Measurements from ENCODE around the gene AGTRAP. TPM values are rescaled to one million over a fixed set of nuclear protein-coding genes. Genes with fewer than 3 reads are reported as not detected.

The AGTRAP gene
- polyA plus RNA-seq, 3 donors = 420 to 938 (median 842) TPM

DNA sequence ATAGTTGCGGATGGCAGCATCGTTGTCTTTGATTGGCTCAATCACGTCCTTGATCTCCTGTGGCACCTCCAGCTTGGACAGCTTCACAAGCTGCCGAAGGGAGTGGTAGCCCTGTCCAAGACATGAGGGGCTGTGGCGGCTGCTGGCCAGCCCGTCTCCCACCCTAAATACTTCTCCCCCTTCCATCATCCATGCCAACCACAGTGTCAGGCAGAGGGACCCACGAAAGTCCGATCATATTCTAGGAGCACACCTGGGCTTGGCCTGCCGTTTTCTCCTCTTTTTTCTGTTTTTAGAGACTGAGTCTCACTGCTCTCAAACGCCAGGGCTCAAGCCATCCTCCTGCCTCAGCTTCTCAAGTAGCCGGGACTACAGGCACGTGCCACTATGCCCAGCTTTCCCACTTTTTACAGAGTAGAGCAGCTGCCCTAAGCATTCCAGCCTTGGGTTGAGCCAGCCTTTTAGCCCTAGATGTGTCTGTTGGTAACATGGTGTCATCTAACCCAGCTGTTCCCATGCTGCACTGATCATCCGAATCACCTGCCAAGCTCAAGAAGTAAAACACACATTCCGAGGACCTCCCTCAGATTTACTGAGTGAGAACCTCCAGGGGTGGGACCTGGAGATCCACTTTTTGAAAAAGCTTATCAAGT is 59.4 kb downstream of the AGTRAP start:
- intact Hi-C loops (cut with micrococcal nuclease) = loop anchor here in 1 of 2 donors (10.0 kb wide), 1 partner anchor 61 kb away; the partner anchor contains the start of gene AGTRAP
- peak overlapping the region in 4 of 7 donors; percentile 20 to 63 (median 48) for H3K27ac Mint-ChIP-seq
- H3K9me3 ChIP-seq (replicated peaks in 1 of 2; ENCODE audit: control insufficient read depth in 1 of 2, insufficient read depth in 1 of 2, low read length in 2 of 2) = no peaks in the 10 kb centered on the region
- no peak overlapping the region for H3K9ac ChIP-seq (ENCODE audit: insufficient read depth, low read length, poor library complexity, severe bottlenecking)
- TF ChIP-seq, protein P1, sequence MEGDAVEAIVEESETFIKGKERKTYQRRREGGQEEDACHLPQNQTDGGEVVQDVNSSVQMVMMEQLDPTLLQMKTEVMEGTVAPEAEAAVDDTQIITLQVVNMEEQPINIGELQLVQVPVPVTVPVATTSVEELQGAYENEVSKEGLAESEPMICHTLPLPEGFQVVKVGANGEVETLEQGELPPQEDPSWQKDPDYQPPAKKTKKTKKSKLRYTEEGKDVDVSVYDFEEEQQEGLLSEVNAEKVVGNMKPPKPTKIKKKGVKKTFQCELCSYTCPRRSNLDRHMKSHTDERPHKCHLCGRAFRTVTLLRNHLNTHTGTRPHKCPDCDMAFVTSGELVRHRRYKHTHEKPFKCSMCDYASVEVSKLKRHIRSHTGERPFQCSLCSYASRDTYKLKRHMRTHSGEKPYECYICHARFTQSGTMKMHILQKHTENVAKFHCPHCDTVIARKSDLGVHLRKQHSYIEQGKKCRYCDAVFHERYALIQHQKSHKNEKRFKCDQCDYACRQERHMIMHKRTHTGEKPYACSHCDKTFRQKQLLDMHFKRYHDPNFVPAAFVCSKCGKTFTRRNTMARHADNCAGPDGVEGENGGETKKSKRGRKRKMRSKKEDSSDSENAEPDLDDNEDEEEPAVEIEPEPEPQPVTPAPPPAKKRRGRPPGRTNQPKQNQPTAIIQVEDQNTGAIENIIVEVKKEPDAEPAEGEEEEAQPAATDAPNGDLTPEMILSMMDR (IDR thresholded peaks at IDR 0.05) = no peak
- no peaks in the 10 kb centered on the region for H3K27me3 ChIP-seq (ENCODE audit: control insufficient read depth in 2 of 2, insufficient read depth in 2 of 2, low read length in 2 of 2)
- H3K79me2 ChIP-seq (ENCODE audit: insufficient read depth, low read length) = peaks cover under 1% of the 10 kb centered on the region
- peaks cover 22 to 24% of the 10 kb centered on the region in 2 donors for H3K4me1 ChIP-seq (ENCODE audit: control insufficient read depth in 1 of 2, insufficient read depth in 2 of 2, low read length in 2 of 2)
- 93% methylated on average over 11 of the region's 14 CpGs for WGBS (ENCODE audit: insufficient coverage)
- H2AFZ ChIP-seq (ENCODE audit: insufficient read depth, low read depth, low read length, poor library complexity, severe bottlenecking) = no peak overlapping the region
- peaks cover 8% of the 10 kb centered on the region for H4K20me1 ChIP-seq (ENCODE audit: insufficient read depth, low read length)
- H3K4me2 ChIP-seq (replicated peaks; ENCODE audit: extremely low read depth, low read length, poor library complexity, severe bottlenecking) = no peak overlapping the region
- peaks cover 0 to 2% (median 0%) of the 10 kb centered on the region in 3 donors for H3K27me3 Mint-ChIP-seq (ENCODE audit: low read depth in 3 of 3)
- H3K4me3 ChIP-seq (replicated peaks in 1 of 3; ENCODE audit: low read depth in 2 of 3, low read length in 3 of 3) = no peak overlapping the region
- peaks cover 25% of the 10 kb centered on the region for H3K4me1 Mint-ChIP-seq
- peaks cover 78 to 95% of the 10 kb centered on the region in 2 donors for H3K36me3 Mint-ChIP-seq
- no peak overlapping the region for H3K4me3 Mint-ChIP-seq
- H3K27ac ChIP-seq (ENCODE audit: low read depth in 1 of 2, low read length in 2 of 2) = no peak overlapping the region
- H3K36me3 ChIP-seq (replicated peaks in 1 of 2; ENCODE audit: control insufficient read depth in 1 of 2, insufficient read depth in 2 of 2, low read length in 2 of 2) = peaks cover 67 to 88% of the 10 kb centered on the region in 2 donors
- DNase-seq = no peak
- H3K9me3 Mint-ChIP-seq = no peaks in the 10 kb centered on the region

GRCh38 chr1:11796036-11796828 is 60.3 kb downstream of the AGTRAP start:
- Histone ChIP-seq H3K4me1 (ENCODE audit: control insufficient read depth in 1 of 2, insufficient read depth in 2 of 2, low read length in 2 of 2) (peaks cover 14 to 18% of the 10 kb centered on the region in 2 donors), H3K4me2 (replicated peaks; ENCODE audit: extremely low read depth, low read length, poor library complexity, severe bottlenecking) (no peak overlapping the region), H3K27me3 (ENCODE audit: control insufficient read depth in 2 of 2, insufficient read depth in 2 of 2, low read length in 2 of 2) (no peaks in the 10 kb centered on the region), H4K20me1 (ENCODE audit: insufficient read depth, low read length) (peaks cover 16% of the 10 kb centered on the region), H3K36me3 (replicated peaks in 1 of 2; ENCODE audit: control insufficient read depth in 1 of 2, insufficient read depth in 2 of 2, low read length in 2 of 2) (peaks cover 74 to 94% of the 10 kb centered on the region in 2 donors), H3K79me2 (ENCODE audit: insufficient read depth, low read length) (peaks cover 9% of the 10 kb centered on the region), H3K9me3 (replicated peaks in 1 of 2; ENCODE audit: control insufficient read depth in 1 of 2, insufficient read depth in 1 of 2, low read length in 2 of 2) (no peaks in the 10 kb centered on the region), H3K27ac (ENCODE audit: low read depth in 1 of 2, low read length in 2 of 2) (peak overlapping the region in 1 of 2 donors; percentile 51), H3K9ac (ENCODE audit: insufficient read depth, low read length, poor library complexity, severe bottlenecking) (no peak overlapping the region), H2AFZ (ENCODE audit: insufficient read depth, low read depth, low read length, poor library complexity, severe bottlenecking) (no peak overlapping the region), H3K4me3 (replicated peaks in 1 of 3; ENCODE audit: low read depth in 2 of 3, low read length in 3 of 3) (no peak overlapping the region)
- H3K27me3 Mint-ChIP-seq (ENCODE audit: low read depth in 3 of 3) = peaks cover 0 to 2% (median 0%) of the 10 kb centered on the region in 3 donors
- peaks cover 80 to 95% of the 10 kb centered on the region in 2 donors for H3K36me3 Mint-ChIP-seq
- no peak for DNase-seq
- H3K27ac Mint-ChIP-seq = peak overlapping the region in 3 of 7 donors; percentile 33 to 76 (median 54)
- H3K9me3 Mint-ChIP-seq = no peaks in the 10 kb centered on the region
- H3K4me1 Mint-ChIP-seq = peaks cover 21% of the 10 kb centered on the region
- H3K4me3 Mint-ChIP-seq = no peak overlapping the region
- TF ChIP-seq, protein P1 (IDR thresholded peaks at IDR 0.05) = no peak
- WGBS (ENCODE audit: insufficient coverage) = 94% methylated on average over 8 of the region's 15 CpGs
- intact Hi-C loops (cut with micrococcal nuclease) = loop anchor here in 1 of 2 donors (10.0 kb wide), 1 partner anchor 61 kb away; the partner anchor contains the start of gene AGTRAP

Measured in CD14-positive monocyte (primary cell).